H9 (cell line): Measurements from ENCODE around the gene NEUROG1. TPM values are rescaled to one million over a fixed set of nuclear protein-coding genes. Genes with fewer than 3 reads are reported as not detected.

ENCODE experiments used
- DNase-seq: peaks from one replicate; pipeline ENCODE4 v3.0.0-alpha.2; 2017
- H2AFZ ChIP-seq: one replicate; pipeline ENCODE4 v1.6.1; 2013; ENCODE audit warnings: mild to moderate bottlenecking, low read length, control low read depth, moderate library complexity
- H2AK5ac ChIP-seq: 2 replicates; pipeline ENCODE4 v1.6.1; 2013; ENCODE audit warnings: low read length, control low read depth, mixed read lengths; ENCODE audit not compliant: insufficient read length
- H2BK120ac ChIP-seq: one replicate; pipeline ENCODE4 v1.6.1; 2013; ENCODE audit warnings: low read depth, mild to moderate bottlenecking, low read length, control low read depth, inconsistent platforms; ENCODE audit not compliant: poor library complexity, severe bottlenecking
- H2BK12ac ChIP-seq: 2 replicates; pipeline ENCODE4 v1.6.1; 2013; ENCODE audit warnings: low read length, control low read depth, mixed read lengths, low read depth; ENCODE audit not compliant: insufficient read length
- H2BK15ac ChIP-seq: 2 replicates; pipeline ENCODE4 v1.6.1; 2013; ENCODE audit warnings: low read depth, low read length, control low read depth
- H2BK20ac ChIP-seq: one replicate; pipeline ENCODE4 v1.6.1; 2013; ENCODE audit warnings: low read depth, mild to moderate bottlenecking, low read length, control low read depth, inconsistent platforms; ENCODE audit not compliant: poor library complexity, severe bottlenecking
- H2BK5ac ChIP-seq: 2 replicates; pipeline ENCODE4 v1.6.1; 2013; ENCODE audit warnings: low read length, control low read depth, mixed read lengths; ENCODE audit not compliant: insufficient read length
- H3K14ac ChIP-seq: 2 replicates; pipeline ENCODE4 v1.6.1; 2013; ENCODE audit warnings: low read length, control low read depth; ENCODE audit not compliant: insufficient read depth
- H3K18ac ChIP-seq: 2 replicates; pipeline ENCODE4 v1.6.1; 2013; ENCODE audit warnings: low read depth, mild to moderate bottlenecking, mixed read lengths, low read length, control low read depth; ENCODE audit not compliant: insufficient read length
- H3K23ac ChIP-seq: 2 replicates; pipeline ENCODE4 v1.6.1; 2013; ENCODE audit warnings: low read length, control low read depth, mixed read lengths, low read depth; ENCODE audit not compliant: insufficient read length
- H3K23me2 ChIP-seq: 2 replicates; pipeline ENCODE4 v1.6.1; 2013; ENCODE audit warnings: low read depth, mild to moderate bottlenecking, mixed read lengths, low read length, control low read depth; ENCODE audit not compliant: insufficient read length, poor library complexity, severe bottlenecking
- H3K27ac ChIP-seq: 2 replicates; pipeline ENCODE4 v1.5.1; 2013; ENCODE audit warnings: low read length, control low read depth, mixed read lengths, low read depth; ENCODE audit not compliant: insufficient read length
- H3K27me3 ChIP-seq: 2 replicates; pipeline ENCODE4 v1.6.1; 2013; ENCODE audit warnings: low read length, control low read depth, inconsistent platforms; ENCODE audit not compliant: insufficient read depth
- H3K4ac ChIP-seq: 2 replicates; pipeline ENCODE4 v1.6.1; 2013; ENCODE audit warnings: low read depth, mild to moderate bottlenecking, control low read depth, inconsistent platforms, low read length, moderate library complexity
- H3K4me1 ChIP-seq: 2 replicates; pipeline ENCODE4 v1.6.1; 2013; ENCODE audit warnings: low read length, control low read depth, inconsistent platforms; ENCODE audit not compliant: insufficient read depth
- H3K4me2 ChIP-seq: 2 replicates; pipeline ENCODE4 v1.6.1; 2013; ENCODE audit warnings: low read length, control low read depth, mixed read lengths; ENCODE audit not compliant: insufficient read length, insufficient read depth
- H3K56ac ChIP-seq: 2 replicates; pipeline ENCODE4 v1.6.1; 2013; ENCODE audit warnings: low read depth, mild to moderate bottlenecking, mixed read lengths, low read length, control low read depth; ENCODE audit not compliant: insufficient read length
- H3K79me1 ChIP-seq: 2 replicates; pipeline ENCODE4 v1.6.1; 2013; ENCODE audit warnings: low read depth, mild to moderate bottlenecking, moderate library complexity, low read length, control low read depth, inconsistent platforms; ENCODE audit not compliant: insufficient read depth, poor library complexity, severe bottlenecking
- H3K79me2 ChIP-seq: 2 replicates; pipeline ENCODE4 v1.6.1; 2013; ENCODE audit warnings: low read length, control low read depth, inconsistent platforms; ENCODE audit not compliant: insufficient read depth
- H3K9ac ChIP-seq: 2 replicates; pipeline ENCODE4 v1.6.1; 2013; ENCODE audit warnings: low read length, control low read depth, mixed read lengths; ENCODE audit not compliant: insufficient read length; ENCODE audit errors: extremely low read depth
- H3K9me3 ChIP-seq: one replicate; pipeline ENCODE4 v1.6.1; 2013; ENCODE audit warnings: low read depth, low read length, inconsistent platforms; ENCODE audit not compliant: control insufficient read depth
- H3T11ph ChIP-seq: one replicate; pipeline ENCODE4 v1.6.1; 2013; ENCODE audit warnings: mild to moderate bottlenecking, low read length, control low read depth, inconsistent platforms
- H4K20me1 ChIP-seq: one replicate; pipeline ENCODE4 v1.6.1; 2013; ENCODE audit not compliant: control insufficient read depth, insufficient read length, insufficient read depth
- H4K5ac ChIP-seq: 2 replicates; pipeline ENCODE4 v1.6.1; 2013; ENCODE audit warnings: low read depth, mild to moderate bottlenecking, mixed read lengths, low read length, control low read depth; ENCODE audit not compliant: insufficient read length
- H4K8ac ChIP-seq: replicated peaks from 2 replicates; pipeline ENCODE4 v1.6.1; 2013; ENCODE audit warnings: low read length, control low read depth, mixed read lengths, low read depth; ENCODE audit not compliant: insufficient read length
- H4K91ac ChIP-seq: 2 replicates; pipeline ENCODE4 v1.6.1; 2013; ENCODE audit warnings: low read depth, mild to moderate bottlenecking, moderate library complexity, mixed read lengths, low read length, control low read depth; ENCODE audit not compliant: insufficient read length
- H3K27ac Mint-ChIP-seq, 3 experiments: 2 replicates in 2 of 3; 3 replicates in 1 of 3; pipeline ENCODE4 v1.8.0; 2020 to 2021; ENCODE audit warnings: mixed read lengths in 3 of 3, mild to moderate bottlenecking in 1 of 3, moderate library complexity in 1 of 3
- H3K27me3 Mint-ChIP-seq: 2 replicates; pipeline ENCODE4 v1.8.0; 2021; ENCODE audit warnings: low read depth, mild to moderate bottlenecking, moderate library complexity, mixed read lengths
- H3K36me3 Mint-ChIP-seq, 3 experiments: 2 replicates in 2 of 3; 3 replicates in 1 of 3; pipeline ENCODE4 v1.8.0; 2020 to 2021; ENCODE audit warnings: low read depth in 3 of 3, mixed read lengths in 3 of 3; ENCODE audit not compliant: insufficient read depth in 1 of 3
- H3K4me1 Mint-ChIP-seq, 2 experiments: 2 replicates each; pipeline ENCODE4 v1.8.0; 2020; ENCODE audit warnings: mixed read lengths in 2 of 2
- H3K4me3 Mint-ChIP-seq, 2 experiments: 2 replicates in 1 of 2; 3 replicates in 1 of 2; pipeline ENCODE4 v1.8.0; 2020 to 2021; ENCODE audit warnings: mild to moderate bottlenecking in 2 of 2, mixed read lengths in 2 of 2, moderate library complexity in 1 of 2
- H3K9me3 Mint-ChIP-seq, 2 experiments: 2 replicates in 1 of 2; 3 replicates in 1 of 2; pipeline ENCODE4 v1.8.0; 2020; ENCODE audit warnings: mild to moderate bottlenecking in 2 of 2, mixed read lengths in 2 of 2, moderate library complexity in 1 of 2
- WGBS: extraction: QIAGEN DNeasy Blood & Tissue Kit; methylation state at CpG from one replicate; pipeline ENCODE4 v1.1.7; 2013; ENCODE audit warnings: missing lambda C conversion rate, low lambda C conversion rate, mixed read lengths; ENCODE audit not compliant: insufficient read length; ENCODE audit errors: extremely low coverage; 5-methylcytosine and 5-hydroxymethylcytosine counted together
- total RNA-seq: library from RNA; stranded (reverse); gene quantifications from 2 replicates; pipeline ENCODE4 v1.2.1, GENCODE V29; 2021
- TF ChIP-seq, protein P1 (sequence below): fragments of 200-600 bp; sonication (generic); conservative IDR thresholded peaks from 3 replicates; pipeline ENCODE4 v1.8.0; 2021; ENCODE audit warnings: antibody characterized with exemption, mild to moderate bottlenecking

Gene NEUROG1
- total RNA-seq, 1 experiment from 2014 or later: not detected

- Histone ChIP-seq H3K4ac (no peak overlapping the region), H2BK5ac (no peak overlapping the region), H2BK120ac (no peak overlapping the region), H3K4me2 (no peak overlapping the region), H3K9ac (no peak overlapping the region), H3K4me1 (no peaks in the 10 kb centered on the region), H3K23ac (no peak overlapping the region), H3K79me1 (no peaks in the 10 kb centered on the region), H2BK15ac (no peak overlapping the region), H4K8ac (no peak overlapping the region), H2AK5ac (no peak overlapping the region), H4K20me1 (no peaks in the 10 kb centered on the region), H3K18ac (no peak overlapping the region), H2AFZ (no peak overlapping the region), H4K91ac (no peak overlapping the region), H3K14ac (no peak overlapping the region), H3K27me3 (peaks cover 3% of the 10 kb centered on the region; the same call in 1 of the 2 replicates), H3K79me2 (no peaks in the 10 kb centered on the region), H2BK12ac (no peak overlapping the region), H4K5ac (no peak overlapping the region), H3K9me3 (no peaks in the 10 kb centered on the region), H3K23me2 (no peaks in the 10 kb centered on the region), H2BK20ac (no peak overlapping the region), H3T11ph (no peak overlapping the region), H3K56ac (no peak overlapping the region), H3K27ac (no peak overlapping the region)
- H3K27me3 Mint-ChIP-seq: peaks cover 66% of the 10 kb centered on the region
- whole genome bisulfite sequencing: no CpG with 5 or more reads among the region's 2 CpGs
- DNase-seq: no peak
- H3K4me3 Mint-ChIP-seq: no peak overlapping the region
- peaks cover 0 to 2% of the 10 kb centered on the region in 2 experiments; a peak in 1 of 5 replicates for H3K9me3 Mint-ChIP-seq
- no peak overlapping the region for H3K27ac Mint-ChIP-seq
- no peaks in the 10 kb centered on the region for H3K36me3 Mint-ChIP-seq
- TF ChIP-seq, protein P1, sequence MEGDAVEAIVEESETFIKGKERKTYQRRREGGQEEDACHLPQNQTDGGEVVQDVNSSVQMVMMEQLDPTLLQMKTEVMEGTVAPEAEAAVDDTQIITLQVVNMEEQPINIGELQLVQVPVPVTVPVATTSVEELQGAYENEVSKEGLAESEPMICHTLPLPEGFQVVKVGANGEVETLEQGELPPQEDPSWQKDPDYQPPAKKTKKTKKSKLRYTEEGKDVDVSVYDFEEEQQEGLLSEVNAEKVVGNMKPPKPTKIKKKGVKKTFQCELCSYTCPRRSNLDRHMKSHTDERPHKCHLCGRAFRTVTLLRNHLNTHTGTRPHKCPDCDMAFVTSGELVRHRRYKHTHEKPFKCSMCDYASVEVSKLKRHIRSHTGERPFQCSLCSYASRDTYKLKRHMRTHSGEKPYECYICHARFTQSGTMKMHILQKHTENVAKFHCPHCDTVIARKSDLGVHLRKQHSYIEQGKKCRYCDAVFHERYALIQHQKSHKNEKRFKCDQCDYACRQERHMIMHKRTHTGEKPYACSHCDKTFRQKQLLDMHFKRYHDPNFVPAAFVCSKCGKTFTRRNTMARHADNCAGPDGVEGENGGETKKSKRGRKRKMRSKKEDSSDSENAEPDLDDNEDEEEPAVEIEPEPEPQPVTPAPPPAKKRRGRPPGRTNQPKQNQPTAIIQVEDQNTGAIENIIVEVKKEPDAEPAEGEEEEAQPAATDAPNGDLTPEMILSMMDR: no peak
- H3K4me1 Mint-ChIP-seq: peaks cover 5 to 13% of the 10 kb centered on the region in 2 experiments; a peak in 3 of 4 replicates
Observed at GRCh38 chr5:135501965-135502364, 33.8 kb downstream of the NEUROG1 start.
